ENCODE measurements around the gene DLX1. TPM values are rescaled to one million over a fixed set of nuclear protein-coding genes. Genes with fewer than 3 reads are reported as not detected.
A peak's percentile ranks its signal among the peaks of the same experiment; 100 is the strongest.

DLX1 gene
- total RNA-seq, 1 experiment from 2014 or later: 0.87 TPM

GRCh38 chr2:172084645-172085459 is 455 bp upstream of the DLX1 start:
- no TSS peak for BruUV-seq (replicated peaks)
- CTCF ChIA-PET: no interaction called here

GRCh38 chr2:172086241-172087206 is 1.2 kb downstream of the DLX1 start:
- Histone ChIP-seq H3K4me1 (replicated peaks; ENCODE audit: insufficient read depth) (0 out of 2 replicates have a peak, but pooled peaks cover 4% of the 10 kb centered on the region), H3K4me2 (no peak overlapping the region), H4K20me1 (ENCODE audit: insufficient read depth) (no peaks in the 10 kb centered on the region), H3F3A (ENCODE audit: insufficient read depth, low read depth) (peaks cover 10% of the 10 kb centered on the region), H3K27ac (no peak overlapping the region), H2AFZ (no peak overlapping the region), H3K9me2 (ENCODE audit: insufficient read depth) (no peaks in the 10 kb centered on the region), H3K9me3 (ENCODE audit: insufficient read depth, low read depth) (peaks cover 5% of the 10 kb centered on the region; the same call in 1 of the 2 replicates), H3K4me3 (no peak overlapping the region), H3K79me2 (ENCODE audit: low read depth) (no peaks in the 10 kb centered on the region), H3K36me3 (ENCODE audit: low read depth) (no peaks in the 10 kb centered on the region), H3K27me3 (ENCODE audit: insufficient read depth, low read depth) (no peaks in the 10 kb centered on the region)
- no peak for DNase-seq
- no TSS peak for BruUV-seq (replicated peaks)
- POLR2A ChIA-PET (ENCODE audit: unreplicated experiment): no interaction called here
- CTCF ChIA-PET: no interaction called here
- TF ChIP-seq EZH2 (IDR thresholded peaks at IDR 0.05; ENCODE audit: low read depth) (no peak), CTCF (conservative IDR thresholded peaks at IDR 0.05) (no peak)
- intact Hi-C loops (cut with micrococcal nuclease; ENCODE audit: unreplicated experiment): no loop called here

More at GRCh38 chr2:172084645-172085459, 455 bp upstream of the DLX1 start:
- Histone ChIP-seq H3F3A (ENCODE audit: insufficient read depth, low read depth) (peaks cover 10% of the 10 kb centered on the region; the same call in 1 of the 2 replicates), H3K4me3 (peak overlapping the region; percentile 37; the same call in 1 of the 2 replicates), H3K9me3 (ENCODE audit: insufficient read depth, low read depth) (peaks cover 5% of the 10 kb centered on the region; the same call in 1 of the 2 replicates), H4K20me1 (ENCODE audit: insufficient read depth) (no peaks in the 10 kb centered on the region), H3K9me2 (ENCODE audit: insufficient read depth) (no peaks in the 10 kb centered on the region), H3K36me3 (ENCODE audit: low read depth) (no peaks in the 10 kb centered on the region), H2AFZ (peak overlapping the region; percentile 49), H3K4me1 (replicated peaks; ENCODE audit: insufficient read depth) (0 out of 2 replicates have a peak, but pooled peaks cover 4% of the 10 kb centered on the region), H3K27me3 (ENCODE audit: insufficient read depth, low read depth) (no peaks in the 10 kb centered on the region), H3K4me2 (peak overlapping the region; percentile 49), H3K27ac (no peak overlapping the region), H3K79me2 (ENCODE audit: low read depth) (no peaks in the 10 kb centered on the region)
- peak; percentile 70 to 71 for DNase-seq
- POLR2A ChIA-PET (ENCODE audit: unreplicated experiment): no interaction called here
- TF ChIP-seq CTCF (conservative IDR thresholded peaks at IDR 0.05) (no peak), EZH2 (IDR thresholded peaks at IDR 0.05; ENCODE audit: low read depth) (no peak)
- intact Hi-C loops (cut with micrococcal nuclease; ENCODE audit: unreplicated experiment): no loop called here

GRCh38 chr2:172087207-172087779 is 2.0 kb downstream of the DLX1 start:
- no peak overlapping the region for H2AFZ ChIP-seq
- peaks cover 7% of the 10 kb centered on the region for H3F3A ChIP-seq (ENCODE audit: insufficient read depth, low read depth)
- H3K4me2 ChIP-seq: no peak overlapping the region
- TF ChIP-seq EZH2 (IDR thresholded peaks at IDR 0.05; ENCODE audit: low read depth): no peak
- TF ChIP-seq CTCF (conservative IDR thresholded peaks at IDR 0.05): no peak
- no peak overlapping the region for H3K27ac ChIP-seq
- intact Hi-C loops (cut with micrococcal nuclease; ENCODE audit: unreplicated experiment): no loop called here
- DNase-seq: no peak
- ChIA-PET POLR2A (ENCODE audit: unreplicated experiment) (no interaction called here), CTCF (no interaction called here)
- 0 out of 2 replicates have a peak, but pooled peaks cover 3% of the 10 kb centered on the region for H3K4me1 ChIP-seq (replicated peaks; ENCODE audit: insufficient read depth)
- no peak overlapping the region for H3K4me3 ChIP-seq
- H3K9me2 ChIP-seq (ENCODE audit: insufficient read depth): no peaks in the 10 kb centered on the region
- peaks cover 5% of the 10 kb centered on the region; the same call in 1 of the 2 replicates for H3K9me3 ChIP-seq (ENCODE audit: insufficient read depth, low read depth)
- no peaks in the 10 kb centered on the region for H3K79me2 ChIP-seq (ENCODE audit: low read depth)
- no peaks in the 10 kb centered on the region for H3K36me3 ChIP-seq (ENCODE audit: low read depth)
- no TSS peak for BruUV-seq (replicated peaks)
- no peaks in the 10 kb centered on the region for H4K20me1 ChIP-seq (ENCODE audit: insufficient read depth)
- H3K27me3 ChIP-seq (ENCODE audit: insufficient read depth, low read depth): no peaks in the 10 kb centered on the region

All from PC-9 (cell line).